Measurements from ENCODE around the gene IL4I1. TPM values are rescaled to one million over a fixed set of nuclear protein-coding genes. Genes with fewer than 3 reads are reported as not detected.

Gene IL4I1
- polyA plus RNA-seq, 1 of the 3 experiments (the other 2 are of a cell fraction), result 0.35 TPM

GRCh38 chr19:49904136-49904535 is 7.4 kb upstream of the IL4I1 start:
- H3K9me3 ChIP-seq, result no peaks in the 10 kb centered on the region
- no peak overlapping the region for H3K4me3 ChIP-seq (ENCODE audit: low read depth in 2 of 2, low read length in 1 of 2)
- ChIA-PET POLR2A (no interaction called here), CTCF (interaction anchor here (1.5 kb wide), 1 partner anchor 10 kb away, joined by 4 read pairs; no protein-coding TSS in a partner anchor)
- H4K20me1 ChIP-seq (ENCODE audit: insufficient read depth), result no peaks in the 10 kb centered on the region
- no peak overlapping the region for H3K4me2 ChIP-seq
- 80% methylated on average over 6 of the region's 6 CpGs for WGBS (ENCODE audit: low lambda C conversion rate)
- H3F3A ChIP-seq (replicated peaks; ENCODE audit: insufficient read depth), result peaks cover 4% of the 10 kb centered on the region
- H3K27ac ChIP-seq (ENCODE audit: low read depth in 2 of 2, low read length in 1 of 2), result no peak overlapping the region
- TF ChIP-seq USF1 (IDR thresholded peaks at IDR 0.05; ENCODE audit: borderline replicate concordance, low read depth) (no peak), FOSL2 (IDR thresholded peaks at IDR 0.05; ENCODE audit: borderline replicate concordance, low read depth) (no peak), RCOR1 (IDR thresholded peaks at IDR 0.05; ENCODE audit: low read length) (no peak), CHD2 (IDR thresholded peaks at IDR 0.05; ENCODE audit: low read length, partially characterized antibody) (no peak)
- no peaks in the 10 kb centered on the region for H3K79me2 ChIP-seq (ENCODE audit: insufficient read depth)
- H3K27me3 ChIP-seq (ENCODE audit: insufficient read depth), result no peaks in the 10 kb centered on the region
- no peaks in the 10 kb centered on the region for H3K9me2 ChIP-seq
- H3K36me3 ChIP-seq (replicated peaks in 1 of 2; ENCODE audit: control insufficient read depth in 1 of 2, insufficient read depth in 2 of 2, low read length in 1 of 2), result peaks cover 0 to 12% of the 10 kb centered on the region in 2 experiments
- no peak for DNase-seq
- no peak overlapping the region for H3K9ac ChIP-seq
- H2AFZ ChIP-seq (ENCODE audit: low read depth), result no peak overlapping the region
- H3K4me1 ChIP-seq (ENCODE audit: control insufficient read depth in 1 of 2, insufficient read depth in 2 of 2, low read depth in 1 of 2, low read length in 1 of 2), result no peaks in the 10 kb centered on the region

GRCh38 chr19:49895566-49896297 is 955 bp downstream of the IL4I1 start:
- no peaks in the 10 kb centered on the region for H3F3A ChIP-seq (replicated peaks; ENCODE audit: insufficient read depth)
- H3K27ac ChIP-seq (ENCODE audit: low read depth in 2 of 2, low read length in 1 of 2), result no peak overlapping the region
- H3K4me3 ChIP-seq (ENCODE audit: low read depth in 2 of 2, low read length in 1 of 2), result no peak overlapping the region
- no peak for TF ChIP-seq SMC3 (IDR thresholded peaks at IDR 0.05; ENCODE audit: low read depth, low read length)
- no peak for TF ChIP-seq RAD21 (IDR thresholded peaks at IDR 0.05; ENCODE audit: low read length)
- no peak for TF ChIP-seq IRF3 (IDR thresholded peaks at IDR 0.05; ENCODE audit: low read depth, low read length)
- no peak for TF ChIP-seq RFX5 (IDR thresholded peaks at IDR 0.05; ENCODE audit: low read length)
- TF ChIP-seq NFIC (IDR thresholded peaks at IDR 0.05; ENCODE audit: borderline replicate concordance), result no peak
- TF ChIP-seq JUND (IDR thresholded peaks at IDR 0.05), result no peak
- TF ChIP-seq FOXJ3 (CRISPR knock-in tag; IDR thresholded peaks at IDR 0.05), result no peak
- no peak for TF ChIP-seq FOXM1 (IDR thresholded peaks at IDR 0.05; ENCODE audit: low read depth)
- no peak for TF ChIP-seq EZH2phosphoT487 (IDR thresholded peaks at IDR 0.05; ENCODE audit: borderline replicate concordance, low read depth)
- TF ChIP-seq POLR2AphosphoS5 (IDR thresholded peaks at IDR 0.05; ENCODE audit: low read depth, low read length), result no peak
- TF ChIP-seq TCF12 (IDR thresholded peaks at IDR 0.05), result no peak
- H3K9ac ChIP-seq, result no peak overlapping the region
- 69% methylated on average over 16 of the region's 17 CpGs for WGBS (ENCODE audit: low lambda C conversion rate)
- H4K20me1 ChIP-seq (ENCODE audit: insufficient read depth), result no peaks in the 10 kb centered on the region
- no peak overlapping the region for H3K4me2 ChIP-seq
- H3K79me2 ChIP-seq (ENCODE audit: insufficient read depth), result no peaks in the 10 kb centered on the region
- no peaks in the 10 kb centered on the region for H3K27me3 ChIP-seq (ENCODE audit: insufficient read depth)
- DNase-seq, result no peak
- H3K9me2 ChIP-seq, result no peaks in the 10 kb centered on the region
- no peaks in the 10 kb centered on the region for H3K36me3 ChIP-seq (replicated peaks in 1 of 2; ENCODE audit: control insufficient read depth in 1 of 2, insufficient read depth in 2 of 2, low read length in 1 of 2)
- ChIA-PET CTCF (interaction anchor here (1.1 kb wide), 1 partner anchor 42 kb away, joined by 4 read pairs; no protein-coding TSS in a partner anchor), POLR2A (interaction anchor here (1.0 kb wide), 1 partner anchor 19 kb away, joined by 3 read pairs; no protein-coding TSS in a partner anchor)
- peaks cover 0 to 7% of the 10 kb centered on the region in 2 experiments; a peak in 2 of 4 replicates for H3K4me1 ChIP-seq (ENCODE audit: control insufficient read depth in 1 of 2, insufficient read depth in 2 of 2, low read depth in 1 of 2, low read length in 1 of 2)
- no peaks in the 10 kb centered on the region for H3K9me3 ChIP-seq
- H2AFZ ChIP-seq (ENCODE audit: low read depth), result no peak overlapping the region
